ENCODE data around the gene MNS1. TPM values are rescaled to one million over a fixed set of nuclear protein-coding genes. Genes with fewer than 3 reads are reported as not detected.

MNS1 gene
- polyA plus RNA-seq, 3 donors: 0.03 to 0.29 TPM; not detected in 1

DNA sequence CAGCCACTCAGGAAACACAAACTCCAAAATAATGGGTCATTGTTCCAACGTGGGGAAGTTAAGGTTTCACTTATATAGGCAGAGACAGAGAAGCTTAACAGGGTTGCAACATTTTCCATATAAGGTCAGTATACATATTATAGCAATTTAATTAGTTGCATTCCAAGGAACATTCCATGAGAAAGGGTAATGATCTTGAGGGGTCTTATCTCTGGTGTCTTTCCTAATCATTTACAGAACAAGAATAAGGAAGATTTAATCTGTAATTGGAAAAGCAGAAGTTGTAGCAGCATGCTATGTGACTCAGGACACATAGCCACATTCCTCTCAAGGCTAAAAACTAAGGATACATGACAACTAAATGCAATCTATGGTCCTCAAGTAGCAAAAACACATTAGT, 4.9 kb downstream of the MNS1 start:
- Histone ChIP-seq H3K27me3 (ENCODE audit: control insufficient read depth in 2 of 2, insufficient read depth in 2 of 2, low read length in 2 of 2) (no peaks in the 10 kb centered on the region), H3K9me3 (replicated peaks in 1 of 2; ENCODE audit: control insufficient read depth in 1 of 2, insufficient read depth in 1 of 2, low read length in 2 of 2) (no peaks in the 10 kb centered on the region), H3K9ac (ENCODE audit: insufficient read depth, low read length, poor library complexity, severe bottlenecking) (no peak overlapping the region), H3K36me3 (replicated peaks in 1 of 2; ENCODE audit: control insufficient read depth in 1 of 2, insufficient read depth in 2 of 2, low read length in 2 of 2) (no peaks in the 10 kb centered on the region), H2AFZ (ENCODE audit: insufficient read depth, low read depth, low read length, poor library complexity, severe bottlenecking) (no peak overlapping the region), H3K79me2 (ENCODE audit: insufficient read depth, low read length) (no peaks in the 10 kb centered on the region), H3K4me2 (replicated peaks; ENCODE audit: extremely low read depth, low read length, poor library complexity, severe bottlenecking) (no peak overlapping the region), H4K20me1 (ENCODE audit: insufficient read depth, low read length) (no peaks in the 10 kb centered on the region), H3K4me3 (replicated peaks in 1 of 3; ENCODE audit: low read depth in 2 of 3, low read length in 3 of 3) (no peak overlapping the region), H3K4me1 (ENCODE audit: control insufficient read depth in 1 of 2, insufficient read depth in 2 of 2, low read length in 2 of 2) (peaks cover 6 to 7% of the 10 kb centered on the region in 2 donors), H3K27ac (ENCODE audit: low read depth in 1 of 2, low read length in 2 of 2) (no peak overlapping the region)
- intact Hi-C loops (cut with micrococcal nuclease): no loop called here
- DNase-seq: peak; percentile 4 to 14 (median 6)
- peaks cover 13% of the 10 kb centered on the region for H3K4me1 Mint-ChIP-seq
- H3K9me3 Mint-ChIP-seq: no peaks in the 10 kb centered on the region
- no peak overlapping the region for H3K4me3 Mint-ChIP-seq
- TF ChIP-seq, protein P1, sequence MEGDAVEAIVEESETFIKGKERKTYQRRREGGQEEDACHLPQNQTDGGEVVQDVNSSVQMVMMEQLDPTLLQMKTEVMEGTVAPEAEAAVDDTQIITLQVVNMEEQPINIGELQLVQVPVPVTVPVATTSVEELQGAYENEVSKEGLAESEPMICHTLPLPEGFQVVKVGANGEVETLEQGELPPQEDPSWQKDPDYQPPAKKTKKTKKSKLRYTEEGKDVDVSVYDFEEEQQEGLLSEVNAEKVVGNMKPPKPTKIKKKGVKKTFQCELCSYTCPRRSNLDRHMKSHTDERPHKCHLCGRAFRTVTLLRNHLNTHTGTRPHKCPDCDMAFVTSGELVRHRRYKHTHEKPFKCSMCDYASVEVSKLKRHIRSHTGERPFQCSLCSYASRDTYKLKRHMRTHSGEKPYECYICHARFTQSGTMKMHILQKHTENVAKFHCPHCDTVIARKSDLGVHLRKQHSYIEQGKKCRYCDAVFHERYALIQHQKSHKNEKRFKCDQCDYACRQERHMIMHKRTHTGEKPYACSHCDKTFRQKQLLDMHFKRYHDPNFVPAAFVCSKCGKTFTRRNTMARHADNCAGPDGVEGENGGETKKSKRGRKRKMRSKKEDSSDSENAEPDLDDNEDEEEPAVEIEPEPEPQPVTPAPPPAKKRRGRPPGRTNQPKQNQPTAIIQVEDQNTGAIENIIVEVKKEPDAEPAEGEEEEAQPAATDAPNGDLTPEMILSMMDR (IDR thresholded peaks at IDR 0.05): no peak
- peaks cover 0 to 2% (median 0%) of the 10 kb centered on the region in 3 donors for H3K27me3 Mint-ChIP-seq (ENCODE audit: low read depth in 3 of 3)
- no peak overlapping the region for H3K27ac Mint-ChIP-seq
- no peaks in the 10 kb centered on the region for H3K36me3 Mint-ChIP-seq
- WGBS (ENCODE audit: insufficient coverage): no CpG with 5 or more reads among the region's 1 CpG

GRCh38 chr15:56459096-56459495, 5.8 kb downstream of the MNS1 start:
- Histone ChIP-seq H3K79me2 (ENCODE audit: insufficient read depth, low read length) (no peaks in the 10 kb centered on the region), H3K27ac (ENCODE audit: low read depth in 1 of 2, low read length in 2 of 2) (no peak overlapping the region), H4K20me1 (ENCODE audit: insufficient read depth, low read length) (no peaks in the 10 kb centered on the region), H2AFZ (ENCODE audit: insufficient read depth, low read depth, low read length, poor library complexity, severe bottlenecking) (no peak overlapping the region), H3K27me3 (ENCODE audit: control insufficient read depth in 2 of 2, insufficient read depth in 2 of 2, low read length in 2 of 2) (no peaks in the 10 kb centered on the region), H3K4me2 (replicated peaks; ENCODE audit: extremely low read depth, low read length, poor library complexity, severe bottlenecking) (no peak overlapping the region), H3K4me3 (replicated peaks in 1 of 3; ENCODE audit: low read depth in 2 of 3, low read length in 3 of 3) (no peak overlapping the region), H3K9me3 (replicated peaks in 1 of 2; ENCODE audit: control insufficient read depth in 1 of 2, insufficient read depth in 1 of 2, low read length in 2 of 2) (no peaks in the 10 kb centered on the region), H3K36me3 (replicated peaks in 1 of 2; ENCODE audit: control insufficient read depth in 1 of 2, insufficient read depth in 2 of 2, low read length in 2 of 2) (no peaks in the 10 kb centered on the region), H3K4me1 (ENCODE audit: control insufficient read depth in 1 of 2, insufficient read depth in 2 of 2, low read length in 2 of 2) (no peaks in the 10 kb centered on the region), H3K9ac (ENCODE audit: insufficient read depth, low read length, poor library complexity, severe bottlenecking) (no peak overlapping the region)
- TF ChIP-seq, protein P1 (IDR thresholded peaks at IDR 0.05): no peak
- no peak overlapping the region for H3K4me3 Mint-ChIP-seq
- no CpG with 5 or more reads among the region's 2 CpGs for WGBS (ENCODE audit: insufficient coverage)
- no peaks in the 10 kb centered on the region for H3K9me3 Mint-ChIP-seq
- H3K36me3 Mint-ChIP-seq: no peaks in the 10 kb centered on the region
- no peak for DNase-seq
- peaks cover 0 to 2% (median 0%) of the 10 kb centered on the region in 3 donors for H3K27me3 Mint-ChIP-seq (ENCODE audit: low read depth in 3 of 3)
- no peak overlapping the region for H3K27ac Mint-ChIP-seq
- intact Hi-C loops (cut with micrococcal nuclease): no loop called here
- peaks cover 5% of the 10 kb centered on the region for H3K4me1 Mint-ChIP-seq
